Measurements from ENCODE around the gene DCLK1. TPM values are rescaled to one million over a fixed set of nuclear protein-coding genes. Genes with fewer than 3 reads are reported as not detected.

Gene DCLK1
- total RNA-seq, 1 experiment from 2014 or later: 36.2 TPM

DNA sequence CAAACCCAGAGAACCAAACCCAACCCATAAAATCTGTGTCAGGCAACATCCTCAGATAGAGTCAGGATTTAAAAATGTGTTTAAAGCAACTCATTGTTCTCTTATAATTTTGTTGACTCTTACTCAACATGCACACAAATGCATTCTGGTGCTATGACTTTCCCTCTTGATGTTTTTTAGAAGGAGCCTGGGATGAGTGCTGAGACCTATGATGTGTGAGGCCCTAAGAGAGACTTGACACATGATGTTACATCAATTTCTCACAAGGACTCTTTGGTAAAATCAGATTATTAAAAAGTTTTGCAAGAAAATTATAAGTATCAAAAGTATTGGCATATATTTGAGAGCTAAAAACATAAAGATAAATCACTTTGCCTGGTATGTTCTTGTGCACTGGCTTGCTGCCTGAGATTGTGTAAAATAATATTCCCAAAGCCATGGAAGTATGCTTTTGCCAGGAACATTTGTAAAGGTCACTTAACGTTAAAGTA, 173.9 kb downstream of the DCLK1 start:
- peaks cover 3% of the 10 kb centered on the region in 2 experiments for H3K4me1 Mint-ChIP-seq
- H3K27me3 Mint-ChIP-seq (ENCODE audit: low read depth): no peaks in the 10 kb centered on the region

More for the DNA sequence above, 173.9 kb downstream of the DCLK1 start:
- Mint-ChIP-seq H3K9me3 (no peaks in the 10 kb centered on the region), H3K36me3 (ENCODE audit: insufficient read depth in 1 of 3, low read depth in 3 of 3) (no peaks in the 10 kb centered on the region), H3K27ac (no peak overlapping the region), H3K4me3 (no peak overlapping the region)
- Histone ChIP-seq H2BK12ac (ENCODE audit: insufficient read length, low read depth, low read length) (no peak overlapping the region), H2BK20ac (ENCODE audit: low read depth, low read length, poor library complexity, severe bottlenecking) (no peak overlapping the region), H2BK120ac (ENCODE audit: low read depth, low read length, poor library complexity, severe bottlenecking) (no peak overlapping the region), H3K18ac (ENCODE audit: insufficient read length, low read depth, low read length) (no peak overlapping the region), H3K4ac (ENCODE audit: low read depth, low read length) (no peak overlapping the region), H2BK5ac (ENCODE audit: insufficient read length, low read length) (no peak overlapping the region), H3T11ph (ENCODE audit: low read length) (no peak overlapping the region), H3K27ac (ENCODE audit: insufficient read length, low read depth, low read length) (no peak overlapping the region), H2BK15ac (ENCODE audit: low read depth, low read length) (no peak overlapping the region), H3K56ac (ENCODE audit: insufficient read length, low read depth, low read length) (no peak overlapping the region), H3K79me1 (ENCODE audit: insufficient read depth, low read depth, low read length, poor library complexity, severe bottlenecking) (no peaks in the 10 kb centered on the region), H4K20me1 (ENCODE audit: control insufficient read depth, insufficient read depth, insufficient read length) (no peaks in the 10 kb centered on the region), H4K8ac (replicated peaks; ENCODE audit: insufficient read length, low read depth, low read length) (no peak overlapping the region), H2AK5ac (ENCODE audit: insufficient read length, low read length) (no peak overlapping the region), H3K9ac (ENCODE audit: extremely low read depth, insufficient read length, low read length) (no peak overlapping the region), H3K4me1 (ENCODE audit: insufficient read depth, low read length) (no peaks in the 10 kb centered on the region), H2AFZ (ENCODE audit: low read length) (no peak overlapping the region), H3K27me3 (ENCODE audit: insufficient read depth, low read length) (no peaks in the 10 kb centered on the region), H3K9me3 (ENCODE audit: control insufficient read depth, low read depth, low read length) (no peaks in the 10 kb centered on the region), H3K79me2 (ENCODE audit: insufficient read depth, low read length) (no peaks in the 10 kb centered on the region), H3K14ac (ENCODE audit: insufficient read depth, low read length) (no peak overlapping the region), H3K23ac (ENCODE audit: insufficient read length, low read depth, low read length) (no peak overlapping the region), H4K91ac (ENCODE audit: insufficient read length, low read depth, low read length) (no peak overlapping the region), H4K5ac (ENCODE audit: insufficient read length, low read depth, low read length) (no peak overlapping the region), H3K23me2 (ENCODE audit: insufficient read length, low read depth, low read length, poor library complexity, severe bottlenecking) (no peaks in the 10 kb centered on the region), H3K4me2 (ENCODE audit: insufficient read depth, insufficient read length, low read length) (no peak overlapping the region)
- WGBS (ENCODE audit: extremely low coverage, insufficient read length, low lambda C conversion rate): no CpG with 5 or more reads among the region's 1 CpG
- no peak for DNase-seq
- TF ChIP-seq, protein P1, sequence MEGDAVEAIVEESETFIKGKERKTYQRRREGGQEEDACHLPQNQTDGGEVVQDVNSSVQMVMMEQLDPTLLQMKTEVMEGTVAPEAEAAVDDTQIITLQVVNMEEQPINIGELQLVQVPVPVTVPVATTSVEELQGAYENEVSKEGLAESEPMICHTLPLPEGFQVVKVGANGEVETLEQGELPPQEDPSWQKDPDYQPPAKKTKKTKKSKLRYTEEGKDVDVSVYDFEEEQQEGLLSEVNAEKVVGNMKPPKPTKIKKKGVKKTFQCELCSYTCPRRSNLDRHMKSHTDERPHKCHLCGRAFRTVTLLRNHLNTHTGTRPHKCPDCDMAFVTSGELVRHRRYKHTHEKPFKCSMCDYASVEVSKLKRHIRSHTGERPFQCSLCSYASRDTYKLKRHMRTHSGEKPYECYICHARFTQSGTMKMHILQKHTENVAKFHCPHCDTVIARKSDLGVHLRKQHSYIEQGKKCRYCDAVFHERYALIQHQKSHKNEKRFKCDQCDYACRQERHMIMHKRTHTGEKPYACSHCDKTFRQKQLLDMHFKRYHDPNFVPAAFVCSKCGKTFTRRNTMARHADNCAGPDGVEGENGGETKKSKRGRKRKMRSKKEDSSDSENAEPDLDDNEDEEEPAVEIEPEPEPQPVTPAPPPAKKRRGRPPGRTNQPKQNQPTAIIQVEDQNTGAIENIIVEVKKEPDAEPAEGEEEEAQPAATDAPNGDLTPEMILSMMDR (conservative IDR thresholded peaks at IDR 0.05): no peak
